ENCODE measurements around the gene ADRB1. TPM values are rescaled to one million over a fixed set of nuclear protein-coding genes. Genes with fewer than 3 reads are reported as not detected.

ADRB1 gene
- polyA plus RNA-seq, 3 donors from 2014 or later, result 0.10 to 0.12 TPM; not detected in 1

- peaks cover 2 to 8% (median 6%) of the 10 kb centered on the region in 3 donors for H3K27me3 Mint-ChIP-seq (ENCODE audit: low read depth in 3 of 3)
- peaks cover 6 to 12% of the 10 kb centered on the region in 2 donors for H3K4me1 Mint-ChIP-seq
- peak overlapping the region in 2 of 6 donors; percentile 30 to 65 for H3K27ac Mint-ChIP-seq
- DNase-seq, result peak in 1 of 3 donors; percentile 12
- peak overlapping the region in 2 of 5 donors; percentile 8 to 12 for H3K4me3 Mint-ChIP-seq
- no peaks in the 10 kb centered on the region for H3K36me3 Mint-ChIP-seq
- H3K9me3 Mint-ChIP-seq, result no peaks in the 10 kb centered on the region
These were observed 12.3 kb upstream of the ADRB1 start for GRCh38 chr10:114031073-114031972.

GRCh38 chr10:114033566-114033965 lies 10.1 kb upstream of the ADRB1 start:
- peaks cover 6 to 12% of the 10 kb centered on the region in 2 donors for H3K4me1 Mint-ChIP-seq
- DNase-seq, result no peak
- no peak overlapping the region for H3K4me3 Mint-ChIP-seq
- no peak overlapping the region for H3K27ac Mint-ChIP-seq
- no peaks in the 10 kb centered on the region for H3K9me3 Mint-ChIP-seq
- peaks cover 2 to 8% (median 7%) of the 10 kb centered on the region in 3 donors for H3K27me3 Mint-ChIP-seq (ENCODE audit: low read depth in 3 of 3)
- no peaks in the 10 kb centered on the region for H3K36me3 Mint-ChIP-seq

GRCh38 chr10:114034923-114035645 lies 8.6 kb upstream of the ADRB1 start:
- H3K9me3 Mint-ChIP-seq, result no peaks in the 10 kb centered on the region
- no peak overlapping the region for H3K4me3 Mint-ChIP-seq
- H3K4me1 Mint-ChIP-seq, result peaks cover 6 to 8% of the 10 kb centered on the region in 2 donors
- H3K27me3 Mint-ChIP-seq (ENCODE audit: low read depth in 3 of 3), result peaks cover 2 to 8% (median 6%) of the 10 kb centered on the region in 3 donors
- H3K27ac Mint-ChIP-seq, result no peak overlapping the region
- no peak for DNase-seq
- no peaks in the 10 kb centered on the region for H3K36me3 Mint-ChIP-seq

GRCh38 chr10:114035791-114036190 lies 7.9 kb upstream of the ADRB1 start:
- Mint-ChIP-seq H3K27ac (no peak overlapping the region), H3K4me1 (peaks cover 6% of the 10 kb centered on the region in 2 donors), H3K27me3 (ENCODE audit: low read depth in 3 of 3) (peaks cover 4 to 8% (median 7%) of the 10 kb centered on the region in 3 donors), H3K4me3 (no peak overlapping the region), H3K36me3 (no peaks in the 10 kb centered on the region), H3K9me3 (no peaks in the 10 kb centered on the region)
- DNase-seq, result no peak

- DNase-seq, result no peak
- Mint-ChIP-seq H3K4me3 (no peak overlapping the region), H3K36me3 (no peaks in the 10 kb centered on the region), H3K27ac (no peak overlapping the region), H3K27me3 (ENCODE audit: low read depth in 3 of 3) (peaks cover 5 to 10% (median 7%) of the 10 kb centered on the region in 3 donors), H3K4me1 (peaks cover 6 to 8% of the 10 kb centered on the region in 2 donors), H3K9me3 (no peaks in the 10 kb centered on the region)
These were observed 4.8 kb upstream of the ADRB1 start for GRCh38 chr10:114038819-114039218.

- Mint-ChIP-seq H3K27me3 (ENCODE audit: low read depth in 3 of 3) (peaks cover 16 to 22% (median 17%) of the 10 kb centered on the region in 3 donors), H3K27ac (no peak overlapping the region), H3K36me3 (no peaks in the 10 kb centered on the region), H3K4me1 (peaks cover 16 to 18% of the 10 kb centered on the region in 2 donors), H3K4me3 (no peak overlapping the region), H3K9me3 (no peaks in the 10 kb centered on the region)
- no peak for DNase-seq
These were observed 2.5 kb upstream of the ADRB1 start for GRCh38 chr10:114041166-114041565.

- H3K27ac Mint-ChIP-seq, result peak overlapping the region in 2 of 6 donors; percentile 49 to 65
These were observed 653 bp upstream of the ADRB1 start for GRCh38 chr10:114042895-114043531.

GRCh38 chr10:114044247-114045135 lies 825 bp downstream of the ADRB1 start:
- peaks cover 16 to 22% (median 22%) of the 10 kb centered on the region in 3 donors for H3K27me3 Mint-ChIP-seq (ENCODE audit: low read depth in 3 of 3)
- H3K4me3 Mint-ChIP-seq, result peak overlapping the region; percentile 57 to 86 (median 81)
- peaks cover 16 to 20% of the 10 kb centered on the region in 2 donors for H3K4me1 Mint-ChIP-seq
- peak overlapping the region in 3 of 6 donors; percentile 42 to 57 (median 51) for H3K27ac Mint-ChIP-seq
- no peaks in the 10 kb centered on the region for H3K36me3 Mint-ChIP-seq
- peak in 1 of 3 donors; percentile 6 for DNase-seq
- no peaks in the 10 kb centered on the region for H3K9me3 Mint-ChIP-seq

More at GRCh38 chr10:114042895-114043531, 653 bp upstream of the ADRB1 start:
- peaks cover 16 to 25% (median 21%) of the 10 kb centered on the region in 3 donors for H3K27me3 Mint-ChIP-seq (ENCODE audit: low read depth in 3 of 3)
- peak in 1 of 3 donors; percentile 31 for DNase-seq
- H3K4me3 Mint-ChIP-seq, result peak overlapping the region; percentile 63 to 89 (median 70)
- peaks cover 16 to 20% of the 10 kb centered on the region in 2 donors for H3K4me1 Mint-ChIP-seq
- H3K36me3 Mint-ChIP-seq, result no peaks in the 10 kb centered on the region
- H3K9me3 Mint-ChIP-seq, result no peaks in the 10 kb centered on the region

GRCh38 chr10:114045136-114046086 lies 1.7 kb downstream of the ADRB1 start:
- Mint-ChIP-seq H3K4me1 (peaks cover 16 to 20% of the 10 kb centered on the region in 2 donors), H3K4me3 (peak overlapping the region; percentile 67 to 86 (median 83)), H3K9me3 (no peaks in the 10 kb centered on the region), H3K36me3 (no peaks in the 10 kb centered on the region), H3K27ac (peak overlapping the region in 2 of 6 donors; percentile 51 to 69), H3K27me3 (ENCODE audit: low read depth in 3 of 3) (peaks cover 14 to 21% (median 20%) of the 10 kb centered on the region in 3 donors)
- peak; percentile 24 to 43 (median 24) for DNase-seq

- Mint-ChIP-seq H3K36me3 (no peaks in the 10 kb centered on the region), H3K4me1 (peaks cover 16 to 20% of the 10 kb centered on the region in 2 donors), H3K27me3 (ENCODE audit: low read depth in 3 of 3) (peaks cover 14 to 23% (median 19%) of the 10 kb centered on the region in 3 donors), H3K4me3 (peak overlapping the region; percentile 67 to 85 (median 71)), H3K9me3 (no peaks in the 10 kb centered on the region), H3K27ac (no peak overlapping the region)
- DNase-seq, result no peak
These were observed 2.4 kb downstream of the ADRB1 start for GRCh38 chr10:114046087-114046458.

GRCh38 chr10:114048472-114048871 lies 4.8 kb downstream of the ADRB1 start:
- peaks cover 14 to 22% (median 14%) of the 10 kb centered on the region in 3 donors for H3K27me3 Mint-ChIP-seq (ENCODE audit: low read depth in 3 of 3)

GRCh38 chr10:114051714-114052113 lies 8.0 kb downstream of the ADRB1 start:
- Mint-ChIP-seq H3K36me3 (no peaks in the 10 kb centered on the region), H3K27me3 (ENCODE audit: low read depth in 3 of 3) (peaks cover 0 to 8% (median 5%) of the 10 kb centered on the region in 3 donors)

More at GRCh38 chr10:114048472-114048871, 4.8 kb downstream of the ADRB1 start:
- no peak overlapping the region for H3K27ac Mint-ChIP-seq
- H3K4me1 Mint-ChIP-seq, result peaks cover 8 to 14% of the 10 kb centered on the region in 2 donors
- H3K4me3 Mint-ChIP-seq, result no peak overlapping the region
- no peaks in the 10 kb centered on the region for H3K9me3 Mint-ChIP-seq
- no peak for DNase-seq
- no peaks in the 10 kb centered on the region for H3K36me3 Mint-ChIP-seq

More at GRCh38 chr10:114051714-114052113, 8.0 kb downstream of the ADRB1 start:
- H3K4me3 Mint-ChIP-seq, result no peak overlapping the region
- H3K9me3 Mint-ChIP-seq, result no peaks in the 10 kb centered on the region
- H3K27ac Mint-ChIP-seq, result no peak overlapping the region
- no peaks in the 10 kb centered on the region for H3K4me1 Mint-ChIP-seq
- DNase-seq, result no peak
